Tibial artery (tissue), 4 donors: Measurements from ENCODE around the gene MS4A10.
"Not testable (repeated sequence)": the region's sequence is repeated elsewhere in the genome, so short reads cannot be mapped to it uniquely, and the experiment has no call there.

Experiments used
- DNase-seq, 2 donors: peaks; one replicate each; pipeline ENCODE4 v3.0.0-alpha.2; 2019
- H3K27ac ChIP-seq, 2 donors: fragments of 200-600 bp; sonication (generic) in 1 of 2; 1 replicate in 1 of 2; 2 replicates in 1 of 2; pipeline ENCODE4 v1.5.1; 2018 to 2019; ENCODE audit warnings: mild to moderate bottlenecking in 1 of 2
- H3K27me3 ChIP-seq, 2 donors: fragments of 200-600 bp; sonication (generic) in 1 of 2; one replicate each; pipeline versions ENCODE4 v1.5.1 to v1.6.0; 2016 to 2019
- H3K36me3 ChIP-seq, 3 donors: fragments of 200-600 bp; sonication (generic) in 2 of 3; one replicate each; pipeline ENCODE4 v1.5.1; 2016 to 2019; ENCODE audit warnings: mild to moderate bottlenecking in 2 of 3
- H3K4me1 ChIP-seq, 4 donors: fragments of 200-600 bp; sonication (generic) in 2 of 4; 1 replicate in 3 of 4; 2 replicates in 1 of 4; pipeline ENCODE4 v1.5.1; 2016 to 2019
- H3K4me3 ChIP-seq, 2 donors: fragments of 200-600 bp; sonication (generic) in 1 of 2; 1 replicate in 1 of 2; 2 replicates in 1 of 2; pipeline ENCODE4 v1.5.1; 2018 to 2019; ENCODE audit warnings: mild to moderate bottlenecking in 2 of 2
- H3K9me3 ChIP-seq, 3 donors: fragments of 200-600 bp; sonication (generic) in 1 of 3; one replicate each; pipeline ENCODE4 v1.5.1; 2016 to 2019
- intact Hi-C: fragments of 100-400 bp; cut with DNase I; formaldehyde crosslinking; loops from one replicate; pipeline ENCODE4 v1.15.0; 2023; ENCODE audit warnings: low total_unique reads
- TF ChIP-seq, protein P1 (sequence below), 2 experiments: fragments of 200-600 bp in 1 of 2; fragments of 450-650 bp in 1 of 2; IDR thresholded peaks; one replicate each; pipeline ENCODE4 v1.5.1; 2017 to 2019; ENCODE audit warnings: antibody characterized with exemption in 2 of 2, mild to moderate bottlenecking in 1 of 2, moderate library complexity in 1 of 2

MS4A10 gene

DNA sequence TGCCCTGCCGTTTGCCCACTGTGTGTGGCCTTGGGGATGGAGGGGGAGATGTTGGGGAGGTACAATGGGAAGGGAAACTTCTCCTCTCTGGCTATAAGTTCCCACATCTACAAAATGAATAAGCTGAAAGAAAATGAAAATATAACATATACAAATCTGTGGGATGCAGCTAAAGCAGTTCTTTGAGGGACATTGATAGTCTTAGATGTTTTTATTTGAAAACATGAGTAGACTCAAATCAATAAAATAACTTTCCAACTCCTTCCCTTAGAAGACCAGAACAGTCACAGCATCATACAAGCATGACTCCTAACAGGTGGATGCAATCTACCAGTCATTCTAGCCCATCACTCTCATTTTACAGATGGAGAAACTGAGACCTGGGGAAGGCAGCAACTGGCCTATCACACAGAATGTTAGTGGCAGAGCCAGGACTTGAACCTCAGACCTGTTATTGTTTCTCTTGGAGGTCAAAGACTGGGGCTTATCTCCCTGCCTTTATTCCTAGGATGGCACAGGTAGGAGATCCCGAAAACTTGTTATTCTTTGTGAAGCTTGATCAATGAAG lies 31.5 kb downstream of the MS4A10 start:
- Histone ChIP-seq H3K27me3 (peaks cover 0 to 5% of the 10 kb centered on the region in 2 donors), H3K4me1 (no peaks in the 10 kb centered on the region), H3K36me3 (no peaks in the 10 kb centered on the region), H3K4me3 (no peak overlapping the region), H3K27ac (no peak overlapping the region), H3K9me3 (peaks cover 0 to 15% (median 8%) of the 10 kb centered on the region in 3 donors)
- intact Hi-C loops = no loop called here
- TF ChIP-seq, protein P1, sequence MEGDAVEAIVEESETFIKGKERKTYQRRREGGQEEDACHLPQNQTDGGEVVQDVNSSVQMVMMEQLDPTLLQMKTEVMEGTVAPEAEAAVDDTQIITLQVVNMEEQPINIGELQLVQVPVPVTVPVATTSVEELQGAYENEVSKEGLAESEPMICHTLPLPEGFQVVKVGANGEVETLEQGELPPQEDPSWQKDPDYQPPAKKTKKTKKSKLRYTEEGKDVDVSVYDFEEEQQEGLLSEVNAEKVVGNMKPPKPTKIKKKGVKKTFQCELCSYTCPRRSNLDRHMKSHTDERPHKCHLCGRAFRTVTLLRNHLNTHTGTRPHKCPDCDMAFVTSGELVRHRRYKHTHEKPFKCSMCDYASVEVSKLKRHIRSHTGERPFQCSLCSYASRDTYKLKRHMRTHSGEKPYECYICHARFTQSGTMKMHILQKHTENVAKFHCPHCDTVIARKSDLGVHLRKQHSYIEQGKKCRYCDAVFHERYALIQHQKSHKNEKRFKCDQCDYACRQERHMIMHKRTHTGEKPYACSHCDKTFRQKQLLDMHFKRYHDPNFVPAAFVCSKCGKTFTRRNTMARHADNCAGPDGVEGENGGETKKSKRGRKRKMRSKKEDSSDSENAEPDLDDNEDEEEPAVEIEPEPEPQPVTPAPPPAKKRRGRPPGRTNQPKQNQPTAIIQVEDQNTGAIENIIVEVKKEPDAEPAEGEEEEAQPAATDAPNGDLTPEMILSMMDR (IDR thresholded peaks at IDR 0.05) = no peak
- no peak for DNase-seq

DNA sequence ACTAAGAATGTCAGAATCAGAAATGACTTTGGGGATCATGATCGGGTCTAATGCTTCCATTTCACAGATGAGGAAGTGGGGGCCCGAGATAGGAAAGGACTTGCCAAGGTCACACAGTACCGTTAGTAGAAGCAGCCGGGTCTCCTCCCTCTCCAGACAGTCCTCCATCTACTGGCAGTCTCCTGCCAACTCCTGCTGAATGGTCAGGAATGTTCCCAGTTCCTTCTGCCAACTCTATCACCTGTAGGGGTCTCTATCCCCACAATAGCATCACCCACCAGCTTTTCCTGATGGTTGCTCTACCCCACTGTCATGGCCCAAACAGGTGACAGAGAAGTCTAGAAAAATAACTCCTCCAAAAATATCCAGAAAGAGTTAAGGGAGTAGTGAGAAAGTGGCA lies 32.9 kb downstream of the MS4A10 start:
- peaks cover 0 to 5% of the 10 kb centered on the region in 2 donors for H3K27me3 ChIP-seq

DNA sequence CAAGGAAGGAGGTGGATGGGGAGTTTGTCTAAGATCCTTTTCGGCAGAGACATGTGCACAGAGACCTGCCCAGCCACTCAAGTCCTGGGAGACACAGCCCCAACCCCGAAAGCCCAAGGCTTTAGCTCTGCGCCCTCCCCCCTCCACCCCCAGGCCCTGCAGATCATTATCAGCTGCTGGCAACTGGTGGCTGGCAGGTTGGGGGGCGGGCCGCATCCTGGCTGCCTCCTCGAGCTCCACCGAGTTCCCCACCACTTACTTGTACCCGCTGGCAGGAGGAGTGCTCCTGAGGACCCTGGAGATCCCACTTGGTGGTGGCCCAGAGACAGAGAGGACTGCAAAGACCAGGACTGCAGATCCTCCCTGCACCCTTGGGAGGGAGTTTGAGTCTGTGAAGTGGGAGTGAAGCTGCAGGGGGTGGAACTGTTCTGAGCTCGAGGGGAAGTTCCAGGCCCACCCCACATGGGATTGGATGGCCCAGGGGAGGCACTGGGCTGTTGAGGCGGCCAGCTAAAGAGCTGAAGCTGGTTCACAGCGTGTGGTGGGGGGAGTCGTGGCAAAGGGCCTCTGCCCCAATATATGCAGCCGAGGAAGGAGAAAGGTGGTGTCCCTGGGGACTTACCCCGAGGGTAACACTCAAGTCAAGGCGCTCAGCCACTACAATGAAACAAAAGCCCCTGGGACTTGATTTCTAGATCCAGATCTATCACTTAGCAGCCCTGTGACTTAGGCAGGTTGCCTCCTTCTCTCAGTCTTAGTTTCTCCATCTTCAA lies 36.9 kb downstream of the MS4A10 start:
- no peak for DNase-seq
- TF ChIP-seq, protein P1 (IDR thresholded peaks at IDR 0.05) = no peak

More for the DNA sequence above, 32.9 kb downstream of the MS4A10 start:
- peaks cover 0 to 15% (median 8%) of the 10 kb centered on the region in 3 donors for H3K9me3 ChIP-seq
- no peak overlapping the region for H3K4me3 ChIP-seq
- no peak overlapping the region for H3K27ac ChIP-seq
- TF ChIP-seq, protein P1 (IDR thresholded peaks at IDR 0.05) = no peak
- H3K4me1 ChIP-seq = peaks cover 0 to 4% (median 0%) of the 10 kb centered on the region in 4 donors
- no peak for DNase-seq
- H3K36me3 ChIP-seq = no peaks in the 10 kb centered on the region
- intact Hi-C loops = no loop called here

DNA sequence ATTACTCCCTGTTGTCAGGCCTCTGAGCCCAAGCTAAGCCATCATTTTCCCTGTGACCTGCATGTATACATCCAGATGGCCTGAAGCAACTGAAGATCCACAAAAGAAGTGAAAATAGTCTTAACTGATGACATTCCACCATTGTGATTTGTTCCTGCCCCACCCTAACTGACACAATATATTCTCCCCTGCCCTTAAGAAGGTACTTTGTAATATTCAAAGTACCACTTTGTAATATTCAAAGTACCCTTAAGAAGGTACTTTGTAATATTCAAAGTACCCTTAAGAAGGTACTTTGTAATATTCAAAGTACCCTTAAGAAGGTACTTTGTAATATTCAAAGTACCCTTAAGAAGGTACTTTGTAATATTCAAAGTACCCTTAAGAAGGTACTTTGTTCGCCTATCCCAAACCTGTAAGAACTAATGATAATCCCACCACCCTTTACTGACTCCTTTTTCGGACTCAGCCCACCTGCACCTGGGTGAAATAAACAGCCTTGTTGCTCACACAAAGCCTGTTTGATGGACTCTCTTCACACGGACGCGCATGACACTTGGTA lies 38.7 kb downstream of the MS4A10 start:
- H3K9me3 ChIP-seq, intact Hi-C loops, DNase-seq, H3K27ac ChIP-seq, H3K4me1 ChIP-seq, H3K27me3 ChIP-seq, H3K36me3 ChIP-seq, H3K4me3 ChIP-seq: not testable (repeated sequence)

More for the DNA sequence above, 36.9 kb downstream of the MS4A10 start:
- no peak overlapping the region for H3K4me3 ChIP-seq
- no peak overlapping the region for H3K27ac ChIP-seq
- H3K4me1 ChIP-seq = peaks cover 0 to 4% (median 0%) of the 10 kb centered on the region in 4 donors
- intact Hi-C loops = no loop called here
- no peaks in the 10 kb centered on the region for H3K36me3 ChIP-seq
- peaks cover 0 to 8% (median 1%) of the 10 kb centered on the region in 3 donors for H3K9me3 ChIP-seq
- peaks cover 0 to 5% of the 10 kb centered on the region in 2 donors for H3K27me3 ChIP-seq

DNA sequence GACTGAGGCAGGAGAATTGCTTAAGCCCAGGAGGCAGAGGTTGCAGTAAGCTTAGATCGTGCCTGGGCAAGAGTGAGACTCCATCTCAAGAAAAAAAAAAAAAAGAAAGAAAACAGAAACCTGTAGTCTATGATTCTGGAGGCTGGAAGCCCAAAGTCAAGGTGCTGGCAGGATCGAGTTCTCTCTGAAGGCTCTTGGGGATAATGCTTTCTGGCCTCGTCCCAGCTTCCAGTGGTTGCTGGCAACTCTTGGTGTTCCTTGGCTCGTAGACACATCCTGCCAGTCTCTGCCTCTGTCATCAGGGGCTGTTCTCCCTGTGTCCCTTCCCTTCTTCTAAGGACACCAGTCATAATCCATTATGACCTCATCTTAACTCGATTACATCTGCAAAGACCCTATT lies 40.0 kb downstream of the MS4A10 start:
- Histone ChIP-seq H3K4me3 (no peak overlapping the region), H3K27ac (no peak overlapping the region), H3K36me3 (no peaks in the 10 kb centered on the region), H3K4me1 (peaks cover 0 to 4% (median 0%) of the 10 kb centered on the region in 4 donors), H3K9me3 (no peaks in the 10 kb centered on the region), H3K27me3 (peaks cover 0 to 5% of the 10 kb centered on the region in 2 donors)
- TF ChIP-seq, protein P1 (IDR thresholded peaks at IDR 0.05) = no peak
- DNase-seq = no peak
- intact Hi-C loops = loop anchor here (5.0 kb wide), 1 partner anchor 307 kb away; no protein-coding TSS in a partner anchor

DNA sequence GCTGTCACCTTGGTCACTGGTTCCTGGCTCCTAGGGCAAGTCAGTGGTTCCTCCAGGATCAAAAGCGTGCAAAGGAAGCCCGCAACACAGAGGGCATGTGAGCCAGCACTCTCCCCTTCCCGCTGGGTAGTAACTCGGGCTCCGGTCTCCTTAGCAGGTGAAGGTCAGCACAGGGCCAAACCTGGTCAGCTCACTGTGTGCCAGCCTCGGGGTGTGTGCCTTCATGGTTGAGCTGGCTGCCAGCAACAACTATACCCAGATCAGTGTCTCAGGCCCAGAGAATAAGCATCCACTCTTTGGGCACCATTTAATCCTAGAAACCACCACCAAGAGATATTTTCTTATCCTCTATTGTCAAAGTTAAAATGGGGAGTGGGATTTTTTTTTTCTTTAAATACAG lies 40.7 kb downstream of the MS4A10 start:
- H3K27me3 ChIP-seq = no peaks in the 10 kb centered on the region
- intact Hi-C loops = loop anchor here (5.0 kb wide), 1 partner anchor 307 kb away; no protein-coding TSS in a partner anchor
- H3K27ac ChIP-seq = no peak overlapping the region
- TF ChIP-seq, protein P1 (IDR thresholded peaks at IDR 0.05) = no peak
- no peak overlapping the region for H3K4me3 ChIP-seq
- DNase-seq = no peak
- H3K4me1 ChIP-seq = peaks cover 0 to 4% (median 0%) of the 10 kb centered on the region in 4 donors
- H3K9me3 ChIP-seq = no peaks in the 10 kb centered on the region
- H3K36me3 ChIP-seq = no peaks in the 10 kb centered on the region
